Measurements from ENCODE around the gene OTUB1.

The OTUB1 gene

DNA sequence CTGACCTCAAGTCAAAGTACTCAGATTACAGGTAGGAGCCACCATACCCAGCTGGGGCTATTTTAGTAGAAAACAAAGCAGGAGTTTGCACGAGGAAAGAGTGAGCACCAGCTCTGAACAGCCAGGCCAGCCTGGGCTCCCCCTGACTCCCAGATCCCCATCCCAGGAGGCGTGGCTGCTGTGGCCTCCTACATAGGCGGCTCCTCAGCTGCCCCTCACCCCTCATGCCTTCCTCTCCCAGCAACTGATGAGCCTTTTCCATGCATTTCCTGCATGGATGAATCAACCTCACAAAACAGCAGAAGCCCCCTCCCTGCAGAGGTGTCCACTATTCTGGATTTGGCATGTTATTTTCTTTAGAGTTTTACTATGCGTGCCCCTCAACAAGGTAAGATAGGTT, 39.0 kb downstream of the OTUB1 start:
- no peak for DNase-seq (ENCODE audit: low read depth)

DNA sequence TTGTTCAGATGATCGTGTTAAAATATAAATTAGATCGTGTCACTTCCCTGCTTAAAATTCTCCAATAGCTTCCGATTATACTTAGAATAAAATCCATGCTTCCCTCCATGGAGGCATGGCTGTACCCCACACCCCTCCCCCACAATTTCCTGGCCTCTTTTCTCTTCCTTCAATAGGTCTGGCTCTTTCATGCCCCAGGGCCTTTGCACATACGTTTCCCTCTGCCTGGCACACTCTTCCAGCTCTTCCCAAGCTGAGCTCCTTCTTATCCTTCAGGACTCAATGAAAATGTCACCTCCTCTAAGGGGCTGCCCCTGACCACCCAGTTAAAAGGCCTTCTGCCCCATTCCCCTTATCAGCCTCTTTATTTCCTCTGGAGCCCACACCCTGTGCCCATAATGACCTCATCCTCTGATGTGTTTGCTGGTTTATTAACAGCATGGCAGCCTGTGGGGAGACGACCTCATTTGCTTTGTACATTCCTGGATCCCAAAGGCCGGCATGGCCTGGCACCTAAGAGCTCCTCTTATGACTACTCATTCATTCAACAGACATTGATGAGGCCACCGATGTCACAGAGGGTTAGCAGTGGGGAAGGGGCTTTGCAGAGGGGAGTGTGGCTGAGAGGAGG, 40.5 kb downstream of the OTUB1 start:
- DNase-seq (ENCODE audit: low read depth): no peak

DNA sequence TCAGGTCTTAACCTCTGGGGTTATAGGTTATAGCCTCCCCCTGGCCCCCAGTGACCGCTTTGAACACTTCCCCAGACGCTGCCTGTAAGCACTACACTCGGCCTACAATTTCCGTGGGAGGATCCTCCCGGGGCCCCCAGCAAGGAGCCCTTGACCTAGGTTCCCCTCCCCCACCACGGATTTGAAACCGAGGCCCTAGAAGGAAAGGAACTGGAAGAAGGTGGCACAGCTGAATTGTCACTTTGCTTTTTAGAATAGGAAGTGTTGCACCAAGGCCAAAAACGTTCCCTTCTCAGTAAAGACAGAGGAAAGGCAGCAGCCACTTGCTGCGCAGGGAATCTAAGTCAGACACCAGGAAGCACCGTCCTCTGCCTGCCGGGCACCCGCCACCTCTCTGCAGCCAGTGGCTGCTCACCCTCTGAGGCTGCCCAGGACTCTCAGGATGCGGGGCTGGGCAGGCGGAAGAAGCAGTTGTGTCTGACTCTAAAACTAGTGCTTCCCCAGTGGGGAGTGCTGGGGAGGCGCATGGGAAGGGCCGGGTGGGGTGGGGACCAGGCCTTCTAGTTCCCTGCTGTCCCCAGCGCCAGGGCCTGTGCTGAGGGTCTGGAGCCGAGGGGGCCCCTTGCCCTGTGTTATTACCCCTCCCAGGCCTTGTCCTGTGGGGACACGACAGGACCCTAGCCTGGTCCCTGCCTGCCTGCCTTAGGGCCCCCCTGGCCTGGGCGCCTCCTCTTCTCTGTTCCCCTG, 41.6 kb downstream of the OTUB1 start:
- no peak for DNase-seq (ENCODE audit: low read depth)

DNA sequence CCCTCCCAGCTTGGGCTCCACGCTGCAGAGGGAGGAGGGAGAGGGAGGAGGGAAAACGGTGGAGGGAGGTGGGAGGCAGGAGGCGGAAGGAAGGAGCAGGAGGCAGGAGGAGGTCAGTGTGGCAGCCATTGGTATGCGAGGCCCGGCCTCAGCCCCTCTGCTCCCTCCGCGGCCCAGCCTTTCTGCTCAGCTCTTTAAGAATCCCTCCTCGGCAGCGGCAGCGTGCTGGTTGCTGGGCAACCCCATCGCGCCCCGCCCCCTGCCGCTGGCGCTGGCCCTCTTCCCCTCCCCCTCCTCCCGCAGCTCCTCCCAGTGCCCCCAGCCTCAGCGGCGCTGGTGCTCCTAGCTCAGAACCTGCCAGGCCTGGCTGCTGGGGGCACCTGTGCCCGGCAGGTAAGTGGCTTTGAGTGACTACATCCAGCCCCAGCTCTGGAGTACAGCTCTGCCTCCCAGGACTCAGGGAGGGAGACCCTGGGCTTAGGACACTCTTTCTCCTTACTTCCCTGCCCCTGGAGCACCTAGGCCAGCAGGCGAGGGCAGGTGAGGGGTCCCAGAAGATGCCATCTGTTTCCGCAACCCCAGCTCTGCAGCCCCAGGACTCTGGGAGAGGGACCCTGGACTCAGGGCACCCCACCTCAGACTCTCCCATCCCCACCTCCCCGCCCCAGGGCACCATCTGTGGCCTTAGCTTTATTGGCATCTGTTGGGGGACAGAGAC, 42.3 kb downstream of the OTUB1 start:
- no peak for DNase-seq (ENCODE audit: low read depth)

DNA sequence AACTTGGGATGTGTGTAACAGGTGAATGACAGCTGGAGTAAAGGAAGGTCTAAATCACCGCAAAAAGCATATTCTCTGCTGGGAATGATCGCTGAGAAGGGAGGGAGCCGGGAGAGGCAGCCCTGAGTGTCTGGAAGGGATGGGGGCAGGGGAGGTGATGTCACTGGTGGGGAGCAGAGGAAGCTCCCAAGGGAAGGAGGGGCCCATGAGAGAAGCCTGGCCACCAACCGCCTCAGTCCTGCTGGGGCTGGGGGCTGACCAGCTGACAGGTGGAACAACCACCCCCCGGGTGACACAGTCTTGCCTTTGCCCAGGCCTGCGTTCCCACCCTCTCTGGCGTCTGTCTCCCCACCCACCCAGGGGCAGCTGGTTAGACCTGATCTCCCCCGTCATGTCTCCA, 43.5 kb downstream of the OTUB1 start:
- no peak for DNase-seq (ENCODE audit: low read depth)

DNA sequence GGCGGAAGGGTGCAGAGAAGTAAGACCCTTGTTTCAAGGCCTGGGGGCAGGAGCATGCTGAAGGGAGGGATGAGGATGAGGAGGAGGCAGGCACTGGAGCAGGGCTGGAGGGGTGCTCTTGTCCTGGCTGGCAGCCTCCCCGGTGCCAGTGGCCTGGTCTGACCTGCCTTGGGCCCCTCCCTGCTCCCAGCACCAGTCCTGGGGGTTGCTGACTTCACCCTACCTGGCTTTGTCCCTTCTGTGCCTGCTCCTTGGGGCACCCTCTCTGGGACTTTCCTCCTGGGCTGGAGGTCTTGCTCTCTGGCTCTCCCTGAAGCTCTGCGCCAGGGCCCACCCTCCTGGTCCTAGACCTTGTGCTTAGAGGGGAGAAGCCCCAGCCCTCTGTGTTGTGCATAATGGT, 44.8 kb downstream of the OTUB1 start:
- no peak for DNase-seq (ENCODE audit: low read depth)

DNA sequence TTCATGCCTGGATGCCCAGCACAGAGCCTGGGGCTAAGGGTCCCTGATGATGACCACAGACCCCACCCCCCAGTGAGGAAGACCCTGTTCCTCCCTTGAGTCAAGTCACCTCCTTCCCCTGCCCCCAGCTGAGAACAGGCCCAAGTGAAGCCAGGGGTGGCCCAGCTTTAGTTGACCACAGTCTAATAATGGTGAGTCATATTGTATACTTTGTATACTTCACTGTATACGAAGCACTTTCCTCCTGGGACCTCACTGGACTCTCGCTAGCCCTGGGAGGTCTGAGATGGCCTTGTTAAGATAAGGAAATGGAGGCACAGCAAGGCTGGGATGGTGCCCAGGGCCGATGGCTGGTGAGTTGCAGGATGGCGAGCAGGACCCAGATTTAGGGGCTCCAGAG, 45.8 kb downstream of the OTUB1 start:
- no peak for DNase-seq (ENCODE audit: low read depth)

DNA sequence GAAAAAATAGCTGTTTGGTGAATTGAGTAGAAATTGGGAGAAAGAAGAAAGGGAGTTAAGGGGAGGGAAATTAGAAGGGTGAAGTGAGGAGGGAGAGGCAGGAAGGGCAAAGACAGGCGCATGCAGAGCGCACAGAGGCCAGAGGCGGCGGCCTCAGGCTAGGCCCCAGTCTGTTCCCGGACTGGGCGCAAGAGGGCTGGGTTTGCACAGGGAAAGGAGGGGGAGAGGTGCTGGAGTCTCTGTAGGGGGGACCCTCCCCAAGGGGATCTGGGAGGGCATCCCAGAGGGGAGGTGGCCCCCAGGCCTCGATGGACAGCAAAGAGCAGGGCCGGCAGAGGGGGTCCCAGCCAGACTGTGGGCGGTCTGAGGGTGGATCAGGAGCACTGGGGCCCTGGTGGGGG, 48.2 kb downstream of the OTUB1 start:
- DNase-seq (ENCODE audit: low read depth): no peak

DNA sequence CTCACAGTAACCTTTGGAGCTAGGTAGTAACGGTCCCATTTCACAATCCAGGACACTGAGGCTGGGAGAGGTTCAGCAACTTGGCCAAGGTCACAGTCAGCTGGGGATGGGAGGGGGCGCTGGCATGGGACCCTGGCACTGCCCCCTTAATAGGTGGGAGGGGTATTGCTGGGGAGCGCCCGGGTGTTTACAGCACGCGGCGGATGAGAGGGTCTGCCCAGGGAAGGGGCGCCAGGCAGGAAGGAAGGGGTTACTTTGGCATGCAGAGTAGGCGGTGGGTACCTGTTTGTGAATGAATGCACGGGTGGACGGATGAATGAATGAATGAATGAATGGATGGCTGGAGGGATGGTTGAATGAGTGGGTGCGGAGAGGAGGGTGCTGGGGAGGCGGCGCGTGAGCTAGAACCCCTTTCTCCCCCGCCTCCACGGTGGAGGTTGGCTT, 48.9 kb downstream of the OTUB1 start:
- DNase-seq (ENCODE audit: low read depth): no peak

DNA sequence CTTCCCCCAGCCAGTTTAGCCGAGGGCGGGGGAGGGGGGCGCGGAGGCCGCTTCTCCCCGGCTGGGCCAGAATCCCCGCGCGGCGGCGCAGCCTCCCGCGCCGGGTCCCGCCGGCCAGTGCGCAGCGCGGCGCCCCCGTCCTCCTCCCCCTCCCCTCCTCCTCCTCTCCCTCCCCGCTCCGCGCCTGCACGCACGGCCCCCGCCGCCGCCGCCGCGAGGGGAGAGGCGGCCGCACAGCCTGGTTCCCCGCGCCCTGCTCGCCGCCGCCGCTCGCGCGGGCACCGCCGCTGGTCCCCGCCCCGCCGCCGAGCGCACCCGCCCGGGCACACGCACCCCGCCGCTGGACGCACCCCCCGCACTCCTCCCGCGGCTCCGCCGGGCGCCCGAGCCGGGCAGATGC, 49.3 kb downstream of the OTUB1 start, which contains the start of gene FLRT1:
Gene FLRT1 (plus strand): TSS at position 356 of the 400 bp plus-strand sequence. CDS start 80,337 bp downstream, outside the sequence.
- no peak for DNase-seq (ENCODE audit: low read depth)

DNA sequence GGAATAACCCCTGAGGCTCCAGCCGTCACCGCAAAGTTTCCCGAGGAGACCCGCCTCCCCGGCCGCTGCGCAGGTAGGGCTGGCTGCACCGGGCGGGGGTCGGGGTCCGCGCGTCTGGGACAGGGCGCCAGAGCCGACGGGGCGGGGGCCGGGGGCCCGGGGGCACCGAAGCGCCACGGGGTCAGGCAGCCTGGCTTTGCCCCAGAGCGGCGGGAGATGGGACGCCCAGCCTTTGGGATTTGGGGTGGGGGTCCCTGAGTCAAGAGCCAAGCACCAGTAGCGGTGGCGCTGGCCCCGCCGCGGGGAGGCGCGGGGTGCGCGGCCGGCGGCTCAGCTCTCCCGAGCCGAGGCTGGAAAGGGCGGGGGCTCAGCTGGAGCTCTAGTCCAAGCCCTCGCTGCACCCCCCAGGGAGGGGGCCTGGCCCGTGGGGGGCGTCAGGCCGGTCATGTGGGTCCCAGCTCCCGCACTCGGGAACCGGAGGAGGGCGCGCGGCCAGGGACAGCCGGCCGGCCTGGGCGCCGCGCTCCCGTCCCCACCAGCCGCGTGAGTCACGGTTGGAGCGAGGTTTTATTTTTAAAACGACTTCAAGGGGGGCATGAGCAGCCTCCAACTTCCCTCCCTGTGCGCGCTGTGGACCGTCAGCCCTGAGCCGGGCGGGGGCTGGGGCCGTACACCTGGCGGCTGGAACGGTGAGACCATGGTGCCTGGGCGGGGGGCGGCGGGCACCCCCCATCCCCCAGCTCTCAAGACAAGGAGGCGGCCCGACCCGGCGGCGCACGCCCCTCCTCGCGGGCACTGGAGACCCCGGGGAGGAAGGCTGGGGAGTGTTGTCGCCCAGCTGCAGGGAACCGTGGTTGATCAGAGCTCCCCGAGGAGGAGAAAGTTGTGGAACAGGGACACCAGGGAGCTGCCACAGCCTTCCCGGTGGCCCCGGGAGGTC, 50.1 kb downstream of the OTUB1 start:
- no peak for DNase-seq (ENCODE audit: low read depth)

DNA sequence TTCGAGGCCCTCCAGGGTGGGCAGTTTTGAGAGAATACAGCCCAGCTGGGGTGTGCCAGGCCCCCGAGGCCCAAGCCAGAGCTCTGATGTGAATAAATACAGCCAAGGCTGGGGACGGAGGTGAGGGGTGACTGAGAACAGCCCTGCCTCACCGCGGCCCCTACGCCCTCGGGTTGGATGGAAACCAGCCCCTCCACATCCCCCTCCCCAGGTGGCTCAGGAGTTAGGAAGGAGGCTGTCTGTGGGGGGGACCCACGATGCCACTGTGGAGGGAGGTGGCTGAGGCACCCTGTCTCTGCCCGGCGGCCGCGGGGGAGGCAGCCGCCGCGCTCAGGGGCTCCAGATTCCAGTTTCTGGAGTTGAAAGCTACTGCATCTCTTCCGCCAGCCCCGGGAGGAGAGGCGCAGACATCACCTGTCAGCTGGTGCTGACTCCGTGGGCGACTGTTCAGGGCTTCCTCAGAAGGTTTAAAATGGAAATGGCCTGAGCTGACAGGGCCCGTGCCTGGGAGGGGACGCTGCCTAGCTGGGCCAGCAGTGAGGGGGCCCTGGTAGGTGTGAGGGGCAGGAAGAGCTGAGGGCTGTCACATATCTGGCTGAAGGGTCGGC, 50.9 kb downstream of the OTUB1 start:
- DNase-seq (ENCODE audit: low read depth): no peak

DNA sequence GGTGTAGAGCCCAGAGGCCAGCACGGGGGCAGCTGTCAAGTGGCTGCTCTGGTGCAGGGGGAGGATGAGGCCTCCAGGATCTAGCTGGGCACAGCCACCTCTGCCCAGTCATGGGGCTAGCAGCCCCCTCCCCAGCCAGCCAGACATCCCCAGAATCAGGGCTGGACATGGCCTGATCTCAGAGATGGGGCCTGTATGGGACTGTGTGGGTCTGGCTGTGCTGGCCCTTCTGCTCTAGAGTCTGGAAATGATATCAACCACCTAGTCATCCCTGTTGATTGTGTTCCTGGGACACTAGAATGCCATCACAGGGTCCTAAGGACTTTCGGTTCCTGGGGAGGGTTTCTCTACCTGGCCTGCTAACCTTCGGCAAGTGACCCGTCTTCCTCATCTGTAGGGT, 52.3 kb downstream of the OTUB1 start:
- DNase-seq (ENCODE audit: low read depth): no peak

DNA sequence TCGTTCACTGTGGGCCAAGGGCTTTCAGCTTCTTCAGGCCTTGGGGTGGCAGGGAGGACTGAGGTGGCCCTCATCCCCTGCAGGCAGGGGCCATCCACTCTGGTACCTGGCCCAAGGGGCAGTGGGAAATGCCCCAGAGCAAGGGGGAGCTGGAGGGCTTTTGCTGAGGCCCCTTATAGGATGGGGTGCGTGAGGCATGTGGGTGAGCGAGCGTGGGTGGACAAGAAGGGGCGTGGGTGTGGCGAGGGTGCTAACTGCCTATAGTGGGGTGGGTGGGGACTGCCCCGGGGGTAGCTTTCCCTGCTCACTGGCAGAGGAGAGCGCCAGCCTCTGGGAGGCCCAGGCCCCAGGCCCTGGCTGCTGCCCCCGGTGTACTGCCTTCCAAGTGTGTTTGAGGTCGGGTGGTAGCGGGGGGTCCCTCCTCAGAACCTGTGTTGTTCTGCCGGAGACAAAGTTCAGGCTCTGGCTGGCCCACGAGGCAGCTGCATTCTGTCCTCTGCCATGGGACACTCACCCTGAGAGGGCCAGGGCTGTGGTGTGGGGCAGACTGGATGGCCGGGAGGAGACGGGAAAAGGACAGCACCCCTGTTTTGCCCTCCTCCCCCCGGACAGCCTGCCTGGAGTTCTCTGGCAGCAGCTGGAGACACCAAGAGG, 52.9 kb downstream of the OTUB1 start:
- DNase-seq (ENCODE audit: low read depth): no peak

DNA sequence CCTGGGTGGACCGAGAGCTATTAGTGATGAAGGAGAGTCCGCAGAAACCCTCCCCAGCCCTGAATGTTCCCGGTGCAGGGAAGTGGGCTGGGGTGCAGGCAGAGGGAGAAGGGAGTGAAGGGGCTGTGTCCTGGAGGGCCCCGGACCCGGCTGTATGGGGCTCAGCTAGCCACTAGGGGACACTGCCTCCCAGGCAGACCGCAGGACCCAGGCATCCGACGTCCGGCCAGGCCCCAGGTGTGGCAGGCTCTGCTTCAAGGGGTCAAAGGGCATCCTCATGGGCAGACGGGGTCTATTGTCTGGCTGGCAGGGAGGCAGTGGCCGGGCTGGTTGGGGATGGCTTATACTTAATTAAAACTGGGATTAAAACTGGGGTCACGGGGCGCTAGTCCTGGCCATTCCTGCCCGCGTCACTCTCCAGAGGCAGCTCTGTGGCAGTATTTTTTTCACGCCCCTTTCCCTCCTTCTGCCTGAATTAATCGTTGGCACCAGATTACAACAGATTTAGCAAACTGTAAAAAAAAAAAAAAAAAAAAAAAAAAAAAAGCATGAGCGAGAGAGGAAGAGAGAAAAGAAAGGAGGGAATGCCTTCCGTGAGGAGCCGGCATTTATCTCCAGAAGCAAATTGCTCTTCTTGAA, 54.6 kb downstream of the OTUB1 start:
- DNase-seq (ENCODE audit: low read depth): no peak

DNA sequence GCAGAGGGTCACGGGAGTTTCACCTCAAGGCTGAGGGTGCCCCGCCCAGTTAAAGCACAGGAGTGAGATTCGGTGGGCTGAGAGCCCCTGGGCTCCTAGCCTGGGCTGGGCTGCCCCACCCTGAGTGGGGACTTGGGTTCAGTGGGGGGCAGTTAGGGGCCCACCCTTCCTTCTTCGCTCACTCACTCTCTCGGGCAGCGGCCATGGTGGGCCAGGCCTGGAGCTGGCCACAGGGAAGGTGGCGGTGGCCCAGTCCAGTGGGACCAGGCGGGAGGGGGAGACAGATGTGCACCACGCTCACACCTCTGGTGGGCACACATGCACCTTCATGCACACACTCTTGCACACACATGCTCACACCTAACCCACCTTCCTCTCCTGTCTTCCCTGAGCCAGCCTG, 55.6 kb downstream of the OTUB1 start:
- DNase-seq (ENCODE audit: low read depth): no peak

DNA sequence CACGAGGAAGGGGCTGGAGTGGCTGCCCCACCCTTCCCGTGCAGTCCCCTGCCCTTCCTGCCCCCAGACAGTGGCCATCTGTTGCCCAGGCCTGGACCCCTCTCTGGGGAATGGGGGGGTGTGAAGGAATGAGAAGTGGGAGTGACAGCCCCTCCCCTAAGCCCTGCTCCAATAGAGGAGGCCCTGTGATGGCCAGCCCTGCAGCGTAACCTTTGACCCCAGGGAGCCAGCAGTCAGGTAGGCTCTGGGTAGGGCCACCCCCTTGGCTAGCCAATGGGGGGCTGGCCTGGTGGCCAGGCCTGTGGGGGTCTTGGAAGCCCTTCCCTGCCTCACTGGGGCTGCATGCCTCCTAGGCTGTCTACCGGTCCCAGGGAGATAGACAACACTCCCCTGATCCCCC, 56.1 kb downstream of the OTUB1 start:
- DNase-seq (ENCODE audit: low read depth): no peak

DNA sequence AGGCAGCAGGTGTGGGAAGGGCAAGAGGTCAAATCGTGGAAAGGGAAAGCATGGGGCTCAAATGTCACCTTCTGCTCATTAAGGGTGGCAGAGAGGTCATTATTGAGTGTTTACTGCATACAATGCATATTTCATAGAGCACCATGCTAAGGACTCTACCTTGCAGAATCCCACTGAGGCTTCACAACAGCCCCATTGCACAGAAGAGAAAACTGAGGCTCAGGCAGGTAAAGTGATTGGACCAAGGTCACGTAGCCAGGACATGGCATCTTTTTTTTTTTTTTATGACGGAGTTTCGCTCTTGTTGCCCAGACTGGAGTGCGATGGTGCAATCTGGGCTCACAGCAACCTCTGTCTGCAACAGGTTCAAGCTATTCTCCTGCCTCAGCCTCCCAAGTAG, 57.3 kb downstream of the OTUB1 start:
- no peak for DNase-seq (ENCODE audit: low read depth)

DNA sequence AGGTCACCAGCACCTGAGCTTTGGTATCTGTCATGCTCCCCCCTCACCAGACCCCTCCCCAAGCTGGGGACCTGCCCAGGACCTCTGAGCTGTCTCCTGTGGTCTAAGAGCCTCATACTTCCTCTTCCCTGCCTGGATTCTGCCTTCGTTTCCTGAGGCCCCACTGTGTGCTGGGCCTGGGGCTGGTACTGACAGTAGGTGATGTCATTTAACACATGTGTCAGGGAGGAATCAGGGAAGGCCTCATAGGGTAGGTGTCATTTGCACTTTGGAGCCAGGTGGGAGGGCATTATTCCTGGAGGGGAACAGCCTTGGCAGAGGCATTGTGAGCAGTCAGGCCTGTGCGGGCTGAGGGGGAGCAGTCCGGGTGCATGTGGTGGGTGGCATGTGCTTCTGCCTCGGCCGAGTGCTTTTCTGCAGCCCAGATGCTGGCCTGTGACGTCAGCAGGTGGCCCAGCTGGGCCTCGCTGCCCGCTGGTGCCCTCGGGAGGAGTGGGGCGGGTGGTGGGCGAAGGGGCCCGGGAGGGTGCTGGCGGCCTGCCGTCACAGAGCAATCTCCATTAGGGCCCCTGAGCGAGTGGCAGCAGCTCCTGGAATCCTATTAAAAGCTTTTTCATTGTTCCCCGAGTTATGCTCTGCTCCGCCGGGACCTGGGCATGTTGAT, 58.6 kb downstream of the OTUB1 start:
- no peak for DNase-seq (ENCODE audit: low read depth)

DNA sequence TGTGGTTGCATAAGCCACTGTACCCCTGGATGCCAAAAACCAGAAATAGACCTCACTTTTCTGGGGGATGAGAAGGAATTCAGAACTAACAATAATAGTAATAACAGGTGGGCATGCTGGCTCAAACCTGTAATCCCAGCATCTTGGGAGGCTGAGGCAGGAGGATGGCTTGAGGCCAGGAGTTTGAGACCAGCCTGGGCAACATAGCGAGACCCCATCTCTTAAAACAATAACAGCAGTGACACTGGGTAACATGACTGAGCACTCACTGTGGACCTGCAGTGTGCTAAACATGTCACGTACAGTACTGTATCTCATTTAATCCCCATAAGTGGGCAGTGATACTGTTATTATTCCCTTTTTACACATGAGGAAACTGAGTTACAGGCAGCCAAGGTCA, 59.5 kb downstream of the OTUB1 start:
- DNase-seq (ENCODE audit: low read depth): no peak
